Suppressor macrophage (primary cell): ENCODE data around the gene GSG1L2.
"Not testable (repeated sequence)": the region's sequence is repeated elsewhere in the genome, so short reads cannot be mapped to it uniquely, and the experiment has no call there.

Source experiments
- DNase-seq, 4 experiments: peaks; one replicate each; pipeline ENCODE4 v3.0.0-alpha.2; 2020 to 2022

GSG1L2 gene

DNA sequence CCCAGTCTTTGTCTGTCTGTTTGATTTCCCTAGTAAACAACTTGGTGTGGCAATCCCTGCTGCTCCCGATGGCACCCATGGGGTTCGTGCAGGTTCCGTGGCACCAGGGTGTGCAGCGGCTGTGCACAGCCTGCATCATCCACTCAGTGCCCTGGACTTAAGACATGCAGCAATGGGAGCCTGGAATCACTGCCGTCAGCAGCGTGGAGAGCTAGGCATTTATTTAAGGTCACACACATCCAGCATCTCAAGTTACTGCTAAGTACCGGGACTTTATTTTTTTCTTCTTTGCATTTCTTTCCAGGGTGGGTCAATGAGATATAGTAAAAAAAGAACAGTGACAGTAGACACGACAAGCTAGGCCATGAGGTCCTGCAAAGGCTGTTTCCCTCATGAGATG lies 33.3 kb downstream of the GSG1L2 start:
- no peak for DNase-seq

DNA sequence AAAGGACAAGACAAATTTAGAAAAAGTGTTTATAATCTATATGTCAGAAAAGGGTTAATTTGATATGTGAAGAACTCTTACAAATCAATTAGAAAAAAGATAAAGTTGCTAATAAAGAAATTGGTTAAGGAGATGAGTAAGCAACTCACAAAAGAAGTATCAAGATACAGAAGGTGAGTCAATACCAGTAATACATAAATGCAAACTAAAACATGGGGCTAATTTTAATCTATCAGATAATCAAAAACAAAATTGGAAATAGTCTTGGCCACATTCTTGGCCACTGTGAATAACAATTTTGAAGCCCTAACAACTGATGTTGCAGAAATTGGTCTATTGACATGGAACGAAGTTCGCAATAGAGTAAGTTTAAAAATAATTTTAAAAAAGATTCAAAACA lies 37.3 kb downstream of the GSG1L2 start:
- no peak for DNase-seq

DNA sequence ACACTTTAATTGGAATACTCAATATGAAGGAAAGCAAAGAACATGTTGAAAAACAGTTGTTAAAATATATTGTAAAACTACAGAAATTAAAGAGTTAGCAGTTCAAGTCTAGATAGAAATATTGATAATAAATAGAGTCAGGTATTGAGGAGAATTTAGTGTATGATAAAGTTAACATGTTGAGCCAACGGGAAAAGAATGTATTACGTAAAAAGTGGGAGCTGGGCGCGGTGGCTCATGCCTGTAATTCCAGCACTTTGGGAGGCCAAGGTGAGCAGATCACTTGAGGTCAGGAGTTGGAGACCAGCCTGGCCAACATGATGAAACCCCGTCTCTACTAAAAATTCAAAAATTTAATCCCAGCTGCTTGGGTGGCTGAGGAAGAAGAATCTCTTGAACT lies 38.4 kb downstream of the GSG1L2 start:
- DNase-seq = not testable (repeated sequence)

DNA sequence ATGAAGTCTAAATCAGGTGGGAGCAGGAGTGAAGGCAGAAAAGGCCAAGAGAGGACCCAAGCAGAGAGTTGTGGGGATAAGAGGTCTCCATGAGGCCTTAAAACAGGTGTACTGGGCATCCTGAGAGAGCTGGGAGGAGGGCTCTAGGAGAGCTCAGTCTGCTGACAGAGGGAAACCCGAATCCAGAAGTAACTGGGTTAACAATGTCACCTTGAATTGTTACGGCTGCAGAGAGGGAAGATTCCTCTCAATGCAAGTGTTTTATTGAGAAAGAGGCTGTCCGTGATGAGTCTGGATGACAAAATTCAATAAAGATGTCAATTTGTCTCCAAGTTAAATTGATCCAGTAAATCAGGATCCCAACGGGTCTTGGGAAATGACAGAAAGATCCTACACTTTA lies 38.8 kb downstream of the GSG1L2 start:
- no peak for DNase-seq

DNA sequence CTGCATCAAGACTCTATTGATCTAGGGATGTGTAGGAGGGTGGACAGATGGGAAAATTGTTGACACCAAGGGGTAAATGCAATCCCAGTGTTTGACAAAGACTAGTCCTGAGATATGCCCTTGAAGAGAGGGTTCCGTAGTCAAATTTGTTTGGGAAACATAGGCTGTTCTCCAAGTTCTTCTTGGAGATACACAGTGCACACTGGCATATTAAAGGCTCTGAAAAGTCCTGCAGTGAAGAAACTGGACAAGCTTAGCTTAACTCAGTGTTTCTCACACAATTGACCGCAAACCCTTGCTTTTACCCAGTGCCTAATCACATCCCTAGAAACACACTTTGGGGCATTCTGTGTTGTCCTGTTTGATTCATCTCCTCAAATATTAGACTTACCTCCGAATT lies 41.3 kb downstream of the GSG1L2 start:
- no peak for DNase-seq

DNA sequence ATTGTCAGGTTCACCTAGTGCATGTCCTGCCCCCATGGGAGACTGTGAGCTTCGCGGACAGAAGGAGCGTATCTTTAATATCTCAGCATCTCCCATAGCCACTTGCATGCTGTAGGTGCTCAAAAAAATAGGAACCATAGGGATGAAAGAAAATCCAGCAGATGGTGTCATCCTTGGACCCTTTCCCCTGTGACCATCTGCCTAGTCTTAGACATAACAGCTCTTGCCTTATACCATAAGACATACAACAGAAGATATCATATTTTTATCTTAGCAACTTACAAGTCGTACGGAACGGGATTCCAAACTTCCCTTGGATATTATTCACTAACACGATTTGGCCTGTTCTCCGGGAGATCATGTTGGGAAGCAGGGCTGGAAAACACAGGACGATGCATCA lies 45.0 kb downstream of the GSG1L2 start:
- no peak for DNase-seq

DNA sequence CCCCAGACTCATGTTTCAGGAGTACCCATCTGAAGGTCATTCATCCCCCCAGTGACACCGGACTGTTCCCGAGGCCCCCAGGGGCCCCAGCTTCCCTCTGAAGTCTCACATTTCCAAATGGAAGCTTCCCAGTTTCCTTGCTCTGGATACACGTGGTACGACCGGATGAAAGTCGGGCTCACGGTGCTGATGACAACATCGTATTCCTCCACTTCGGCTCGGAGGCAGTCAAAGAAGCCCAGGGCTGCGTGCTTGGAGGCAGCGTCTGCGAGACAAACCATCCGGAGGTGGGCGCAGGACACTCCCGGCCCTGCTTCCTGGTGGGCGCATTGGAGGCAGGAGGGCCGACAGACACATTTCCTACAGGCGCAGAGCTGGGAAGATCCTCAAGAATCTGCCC lies 49.2 kb downstream of the GSG1L2 start:
- no peak for DNase-seq

DNA sequence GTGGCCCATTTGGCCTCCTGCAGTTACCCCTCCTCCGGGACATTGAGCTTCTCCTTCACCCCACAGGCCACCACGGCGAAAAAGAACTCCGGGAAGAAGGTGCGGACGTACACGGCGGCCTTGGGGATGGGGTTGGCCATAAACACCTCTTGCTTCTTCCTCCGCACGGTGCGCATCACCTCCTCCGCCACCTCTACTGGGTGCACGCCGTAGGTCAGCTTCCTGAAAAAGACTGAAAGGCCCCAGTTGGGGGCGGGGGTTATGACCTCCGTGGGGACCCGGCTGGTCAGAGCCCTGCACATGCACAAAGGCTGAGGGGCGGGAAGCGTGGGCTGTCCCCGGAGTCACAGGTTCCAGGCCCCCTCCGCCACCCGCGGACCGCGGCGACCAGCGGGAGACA lies 50.4 kb downstream of the GSG1L2 start:
- no peak for DNase-seq

DNA sequence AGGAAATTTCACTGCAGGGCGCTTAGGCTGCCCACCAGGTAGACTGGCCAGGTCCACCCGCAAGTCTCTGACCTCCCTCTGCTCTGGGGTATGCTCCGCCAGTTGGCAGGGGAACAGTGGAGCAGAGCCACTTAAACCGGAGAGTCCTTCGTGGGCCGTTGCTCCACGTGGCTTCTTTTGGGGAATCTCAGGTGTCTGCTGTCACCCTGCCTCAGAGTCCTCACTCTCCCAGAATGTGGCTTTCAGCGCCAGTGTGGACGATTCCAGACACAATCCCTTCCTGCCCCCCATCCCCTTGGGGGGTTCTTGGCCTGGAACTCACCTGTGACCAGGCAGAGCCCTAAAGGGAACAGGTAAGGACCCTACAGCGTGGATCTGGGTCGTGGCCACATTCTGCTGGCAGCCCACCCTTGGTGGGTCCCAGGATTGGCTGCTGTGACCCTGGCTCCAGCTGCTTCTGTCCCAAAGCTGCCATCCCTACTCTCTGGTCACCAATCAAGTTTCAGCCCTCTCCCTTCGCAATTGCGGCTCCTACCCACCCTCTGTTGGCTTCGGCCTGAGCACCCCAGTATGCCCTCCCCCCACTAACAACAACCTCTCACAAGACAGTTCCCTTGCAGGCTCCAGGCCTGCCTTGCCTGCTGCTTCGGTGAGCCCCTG lies 52.7 kb downstream of the GSG1L2 start:
- DNase-seq = no peak

DNA sequence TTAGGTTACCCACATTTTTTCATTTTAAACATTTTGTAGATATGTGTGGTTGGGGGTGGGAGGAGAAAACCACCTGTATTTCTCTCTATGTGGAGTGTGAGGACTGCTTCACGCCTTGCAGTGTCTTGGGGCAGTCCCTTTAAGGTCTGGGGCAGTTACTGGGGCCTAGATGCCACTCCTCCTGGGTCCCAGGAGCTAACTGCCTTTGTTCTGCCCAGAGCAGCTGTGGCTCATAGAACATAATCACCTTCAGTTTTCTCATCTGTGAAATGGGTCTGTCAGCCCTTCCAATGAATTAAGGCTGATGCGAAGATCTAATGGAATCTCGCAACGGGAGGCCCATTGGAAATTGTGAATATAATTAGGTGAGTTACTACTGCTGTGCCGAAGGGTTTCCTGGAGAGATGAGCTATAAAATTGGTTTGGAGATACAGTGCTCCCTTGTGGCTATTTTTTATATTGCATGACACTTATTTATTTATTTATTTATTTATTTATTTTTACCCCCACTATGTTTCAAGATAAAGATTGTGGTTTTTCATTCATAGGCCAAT lies 53.4 kb downstream of the GSG1L2 start:
- peak in 3 of 4 experiments; percentile 22 to 65 (median 51) for DNase-seq

DNA sequence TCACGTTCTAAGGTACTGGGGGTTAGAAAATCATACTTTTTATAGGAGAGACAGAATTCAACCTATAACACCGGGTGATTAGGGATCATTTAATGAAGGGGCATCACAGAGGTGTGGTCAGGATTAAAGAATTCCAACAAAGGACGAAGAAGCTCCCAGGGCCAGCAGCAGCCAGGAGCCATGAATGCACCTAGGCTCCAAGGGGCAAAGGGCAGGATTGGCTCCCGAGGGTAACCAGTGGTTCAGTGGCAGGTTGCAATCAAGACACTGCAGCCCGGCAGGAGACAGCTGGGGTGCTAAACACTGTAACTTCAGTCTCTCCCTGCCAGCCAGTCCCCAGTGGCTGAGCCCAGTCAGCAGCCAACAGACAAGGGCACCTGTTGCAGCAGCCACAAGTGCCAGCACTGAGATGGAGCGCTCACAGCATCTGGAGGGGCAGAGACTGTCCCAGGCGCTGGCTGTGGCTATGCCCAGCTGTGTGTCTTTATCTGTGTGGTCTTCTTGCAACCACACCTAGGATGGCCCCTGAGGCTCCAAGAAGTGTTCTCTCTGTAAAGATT lies 54.4 kb downstream of the GSG1L2 start:
- DNase-seq = no peak

DNA sequence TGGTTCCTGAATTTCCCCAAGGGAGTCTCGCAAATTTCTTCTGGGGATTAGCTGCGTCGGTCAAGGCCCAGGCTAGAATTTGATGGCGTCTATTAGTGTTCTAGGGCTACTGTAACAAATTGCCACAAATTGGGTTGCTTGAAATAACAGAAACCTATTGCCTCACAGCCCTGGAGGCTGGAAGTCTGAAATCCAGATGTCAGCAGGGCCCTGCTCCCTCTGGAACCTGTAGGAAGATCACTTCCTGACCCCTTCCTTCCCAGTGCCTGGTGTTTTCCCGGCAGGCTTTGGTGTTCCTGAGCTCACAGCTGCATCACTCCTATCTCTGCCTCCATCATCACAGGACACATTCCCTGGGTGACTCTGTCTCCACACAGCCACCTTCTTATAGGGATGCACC lies 54.9 kb downstream of the GSG1L2 start:
- no peak for DNase-seq

DNA sequence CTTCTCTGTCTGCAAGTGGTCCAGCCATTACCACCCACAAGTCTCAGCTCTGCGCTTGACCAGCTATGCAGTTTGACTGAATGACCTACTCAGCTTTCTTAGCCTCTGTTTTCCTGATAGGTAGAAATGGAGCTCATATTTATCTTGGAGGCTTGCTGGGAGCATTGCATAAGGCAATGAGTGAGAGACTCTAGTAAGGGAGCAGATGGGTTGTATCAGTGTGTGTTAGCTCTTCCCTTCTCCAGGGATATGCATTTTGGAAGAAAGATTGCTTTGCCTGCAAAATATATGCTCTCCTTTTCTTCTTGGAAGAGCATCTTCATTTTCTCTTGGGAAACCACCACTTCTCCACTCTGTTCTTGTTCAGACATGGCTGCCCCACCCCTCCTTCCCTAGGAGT lies 56.6 kb downstream of the GSG1L2 start:
- no peak for DNase-seq

DNA sequence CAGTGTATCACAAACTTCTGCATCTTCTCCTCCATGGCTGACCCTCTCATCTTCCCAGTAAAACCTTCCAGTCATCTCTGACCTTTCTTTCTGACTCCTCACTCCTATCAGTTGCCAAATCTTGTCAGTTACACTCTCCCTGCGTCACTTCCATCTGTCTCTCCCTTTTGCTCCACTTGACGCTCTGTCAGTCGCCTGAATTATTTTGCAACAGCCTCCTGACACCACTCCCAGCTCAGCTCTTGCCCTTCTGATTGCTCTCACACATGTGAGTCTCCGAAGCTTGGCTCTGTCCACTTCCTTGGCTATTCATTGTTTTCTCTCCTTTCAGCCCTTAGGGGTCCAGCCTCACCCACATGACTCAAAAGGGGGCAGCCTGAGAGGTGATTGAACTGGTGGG lies 58.2 kb downstream of the GSG1L2 start:
- DNase-seq = peak in 2 of 4 experiments; percentile 8 to 27

DNA sequence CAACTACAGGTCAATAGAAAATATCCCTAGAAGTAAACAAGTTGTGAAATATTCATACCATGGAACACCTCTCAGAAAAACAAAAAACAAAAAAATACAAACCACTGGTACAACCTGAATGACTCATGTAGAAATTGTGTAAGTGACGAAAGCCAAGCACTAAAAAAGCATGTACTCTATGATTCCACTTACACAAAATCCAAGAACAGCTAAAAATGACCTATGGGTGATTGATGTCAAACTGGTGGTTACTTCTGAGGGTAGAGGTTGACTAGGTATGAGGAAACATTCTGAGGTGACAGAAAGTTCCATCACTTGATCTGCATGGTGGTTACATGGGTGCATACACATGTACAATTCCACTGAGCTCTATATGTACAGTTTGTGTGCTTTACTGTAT lies 61.6 kb downstream of the GSG1L2 start:
- DNase-seq = no peak

DNA sequence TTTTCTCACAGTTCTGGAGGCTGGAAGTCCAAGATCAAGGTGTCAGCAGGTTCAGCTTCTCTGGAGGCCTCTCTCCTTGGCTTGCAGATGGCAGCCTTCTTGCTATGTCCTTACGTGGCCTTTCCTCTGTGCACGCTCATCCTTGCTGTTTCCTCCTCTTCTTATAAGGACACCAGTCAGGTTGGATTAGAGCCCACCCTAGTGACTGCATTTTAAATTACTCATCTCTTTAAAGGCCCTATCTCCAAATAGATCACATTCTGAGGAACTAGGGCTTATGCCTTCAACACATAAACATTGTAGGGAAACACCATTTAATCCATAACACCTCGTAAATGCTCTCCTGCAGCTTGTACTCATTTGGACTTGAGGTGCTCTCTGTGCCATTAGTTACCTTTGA lies 66.8 kb downstream of the GSG1L2 start:
- no peak for DNase-seq
